Germinal center (tissue), 1 donor: ENCODE results near the gene SULF2.

Experiments used
- DNase-seq: peaks from one replicate; pipeline ENCODE4 v3.0.0; 2012; ENCODE audit warnings: mixed read lengths, low spot score

SULF2 gene

DNA sequence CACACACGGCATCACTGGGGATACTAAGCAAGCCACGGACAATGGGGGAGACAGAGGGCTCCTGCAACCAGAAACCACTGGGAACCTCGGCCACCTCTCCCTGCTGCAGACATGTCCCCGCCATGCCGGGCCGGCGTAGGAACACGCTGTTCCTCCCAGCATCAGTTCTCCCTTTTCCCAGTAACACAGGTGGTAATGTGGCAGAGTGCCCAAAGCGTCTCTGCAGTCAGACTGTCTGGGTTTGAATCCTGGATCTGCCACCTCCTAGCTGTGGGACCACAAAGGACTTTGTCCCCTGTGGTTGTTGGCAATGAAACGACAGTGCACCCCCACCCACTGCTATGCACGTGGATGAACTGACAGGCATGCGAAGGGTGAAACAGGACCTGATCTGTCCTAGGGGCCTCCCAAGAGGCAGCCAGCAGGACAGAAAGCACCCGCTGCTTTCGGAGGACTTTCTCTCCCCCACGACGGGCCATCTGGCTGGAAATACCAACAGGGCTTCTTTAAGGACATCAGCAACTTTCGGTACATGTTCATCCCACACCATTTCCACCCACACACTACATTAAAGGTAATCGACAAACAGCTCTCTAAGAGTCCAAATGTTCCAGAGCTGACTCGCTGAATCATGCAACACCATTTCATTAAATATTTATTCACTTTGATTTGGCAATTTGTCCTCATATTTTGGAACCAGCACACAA, 74.1 kb downstream of the SULF2 start:
- DNase-seq: no peak

DNA sequence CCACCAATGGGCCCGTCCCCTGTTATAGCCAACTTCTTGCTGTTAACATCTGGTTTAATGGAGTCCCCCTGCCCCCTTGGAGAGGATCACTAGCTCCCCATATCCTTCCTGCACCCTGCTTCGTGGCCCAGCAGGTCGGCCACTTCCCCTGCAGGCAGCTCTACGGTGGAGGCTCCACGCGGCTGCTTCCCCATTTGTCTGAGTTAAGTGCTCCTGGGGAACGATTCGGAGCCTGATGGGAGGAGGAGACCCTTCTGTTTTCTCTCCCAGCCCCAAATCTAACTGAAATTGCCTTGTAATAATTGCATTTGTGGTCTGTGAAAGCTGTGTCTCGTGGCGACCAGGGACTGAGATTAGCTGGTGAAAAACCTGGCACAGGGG, 74.6 kb downstream of the SULF2 start:
- DNase-seq: no peak

DNA sequence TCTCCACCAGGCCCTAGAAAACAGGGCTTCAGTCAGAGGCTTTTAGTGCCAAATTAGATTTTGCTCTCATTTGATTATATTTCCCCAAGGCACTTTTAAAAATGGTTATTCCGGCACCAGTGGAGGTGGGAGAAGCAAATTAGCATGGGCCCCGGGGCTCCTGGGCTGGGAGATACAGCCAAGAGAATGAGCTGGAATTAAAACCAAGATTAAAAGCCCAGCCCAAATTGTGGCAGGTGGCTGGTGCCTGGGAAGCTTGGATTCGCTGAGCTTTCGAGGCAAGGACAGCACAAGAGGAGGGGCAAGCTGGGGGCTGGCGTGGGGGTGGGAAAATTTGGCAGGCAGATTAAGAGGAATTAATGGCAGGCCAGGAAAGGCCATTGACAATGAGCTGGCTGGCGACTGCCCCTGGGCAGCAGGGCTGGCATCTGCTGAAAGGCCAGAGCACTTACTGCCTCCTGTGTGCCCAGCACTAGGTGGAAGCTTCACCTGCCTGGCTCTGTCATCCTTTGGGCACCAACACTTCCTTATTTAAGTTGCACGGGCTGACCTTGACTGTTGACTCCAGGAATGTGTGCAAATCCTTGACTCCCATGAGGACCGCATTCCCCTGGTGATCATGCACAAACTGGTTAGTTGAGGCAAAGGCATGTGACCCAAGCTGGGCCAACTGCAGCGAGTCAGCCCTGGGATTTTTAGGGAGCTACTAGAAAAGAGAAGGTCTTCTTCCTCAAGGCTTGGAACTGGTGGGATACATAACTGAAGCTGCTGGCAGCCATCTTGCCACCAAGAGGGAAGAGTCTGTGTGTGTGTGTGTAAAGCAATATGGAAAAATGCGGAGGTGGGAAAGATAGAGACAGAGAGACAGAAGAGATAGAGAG, 76.1 kb downstream of the SULF2 start:
- no peak for DNase-seq

DNA sequence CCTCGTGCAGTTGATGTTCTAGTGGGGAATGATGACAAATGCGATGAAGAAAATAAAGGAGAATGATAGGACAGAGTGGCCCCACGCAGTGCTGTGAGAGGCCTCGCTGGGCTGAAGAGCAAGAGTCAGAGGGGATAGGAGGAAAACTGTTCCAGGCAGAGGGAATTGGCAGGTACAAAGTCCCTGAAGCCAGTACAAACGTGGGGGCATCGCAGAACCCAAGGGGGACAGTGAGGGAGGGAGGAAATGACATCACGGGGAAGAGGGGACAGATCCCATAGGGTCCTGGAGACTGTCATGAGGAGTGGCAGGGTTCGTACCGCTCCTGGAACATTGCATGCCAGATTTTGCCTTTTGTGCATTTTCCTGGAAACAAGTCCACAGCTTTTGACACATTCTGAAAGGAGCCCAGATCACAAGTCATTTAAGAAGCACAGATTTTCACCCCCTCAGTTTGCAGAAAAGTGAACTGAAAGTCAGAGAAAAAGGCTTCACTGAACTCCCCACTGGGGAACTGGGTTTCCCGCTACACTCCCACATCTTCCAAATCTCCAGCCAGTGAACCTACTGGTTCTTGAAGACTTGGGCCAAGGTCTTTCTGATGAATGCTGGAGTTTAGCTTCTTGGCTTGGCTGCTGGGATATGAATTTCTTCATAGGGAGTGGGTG, 77.0 kb downstream of the SULF2 start:
- DNase-seq: peak; percentile 41

DNA sequence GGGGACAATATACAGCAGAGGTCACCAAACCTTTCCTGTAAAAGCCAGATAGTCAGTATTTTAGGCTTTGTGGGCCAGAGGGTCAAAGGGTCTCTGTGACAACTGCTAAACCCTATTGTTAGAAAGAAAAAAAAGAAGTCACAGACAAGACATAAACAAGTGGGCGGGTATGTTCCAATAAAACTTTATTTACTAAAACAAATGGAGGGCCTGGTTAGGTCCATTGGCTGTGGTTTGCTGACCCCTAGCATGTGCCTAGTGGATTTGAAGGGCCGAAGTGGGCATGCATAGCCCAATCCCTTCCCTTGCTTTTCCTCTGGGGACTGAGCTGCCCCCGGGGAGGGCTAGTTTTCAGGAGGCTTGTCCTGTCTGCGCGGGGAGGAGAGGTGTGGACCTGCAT, 78.9 kb downstream of the SULF2 start:
- no peak for DNase-seq

DNA sequence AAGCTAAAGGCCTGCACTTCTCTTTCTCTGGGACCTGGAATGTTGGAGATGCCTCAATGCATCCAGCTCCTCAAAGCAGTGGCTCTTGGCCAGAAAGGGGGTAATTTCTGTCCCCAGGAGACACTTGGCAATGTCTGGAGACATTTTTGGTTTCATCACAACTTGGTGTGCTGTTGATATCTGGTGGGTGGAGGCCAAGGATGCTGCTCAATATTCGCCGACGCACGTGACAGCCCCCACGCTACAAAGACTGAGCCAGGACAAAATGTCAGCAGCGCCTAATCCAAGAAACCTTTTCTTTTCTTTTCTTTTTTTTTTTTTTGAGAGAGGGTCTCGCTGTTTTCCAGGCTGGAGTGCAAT, 79.8 kb downstream of the SULF2 start:
- no peak for DNase-seq

DNA sequence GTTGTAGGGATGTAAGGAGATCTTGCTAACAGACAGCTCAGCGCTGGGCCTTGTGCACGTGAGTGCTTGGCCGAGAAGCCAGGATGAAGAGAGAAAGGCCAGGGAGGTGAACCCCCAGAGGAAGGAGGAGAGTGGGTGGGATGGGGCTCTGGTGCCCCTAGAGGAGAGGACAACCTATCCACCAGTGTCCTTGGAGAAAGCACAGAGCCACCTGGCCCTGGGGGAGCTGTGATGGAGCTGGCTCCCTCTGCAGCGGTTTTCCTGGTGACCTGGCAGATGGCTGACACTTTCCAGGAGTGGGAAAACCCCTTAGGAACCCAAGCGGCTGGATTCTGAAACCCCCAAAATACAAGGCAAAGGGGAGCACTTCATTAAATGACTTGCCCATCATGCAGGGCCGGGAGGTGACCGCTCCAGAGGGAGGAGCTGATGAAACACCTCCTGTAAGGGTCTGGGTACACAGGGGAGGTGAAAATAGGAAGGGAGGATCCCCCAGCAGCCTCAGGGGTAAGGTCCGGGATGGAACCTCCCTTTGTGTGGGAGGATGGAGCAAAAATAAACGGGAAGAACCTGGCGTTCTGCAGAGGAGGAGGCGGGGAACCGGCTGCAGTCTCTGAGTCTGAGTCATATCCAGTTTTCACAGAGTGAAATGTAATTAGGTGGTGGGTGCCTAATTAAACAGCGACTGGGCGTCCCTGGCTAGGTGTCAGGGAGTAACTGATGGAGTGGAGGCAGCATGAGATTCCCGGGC, 80.4 kb downstream of the SULF2 start:
- DNase-seq: no peak

DNA sequence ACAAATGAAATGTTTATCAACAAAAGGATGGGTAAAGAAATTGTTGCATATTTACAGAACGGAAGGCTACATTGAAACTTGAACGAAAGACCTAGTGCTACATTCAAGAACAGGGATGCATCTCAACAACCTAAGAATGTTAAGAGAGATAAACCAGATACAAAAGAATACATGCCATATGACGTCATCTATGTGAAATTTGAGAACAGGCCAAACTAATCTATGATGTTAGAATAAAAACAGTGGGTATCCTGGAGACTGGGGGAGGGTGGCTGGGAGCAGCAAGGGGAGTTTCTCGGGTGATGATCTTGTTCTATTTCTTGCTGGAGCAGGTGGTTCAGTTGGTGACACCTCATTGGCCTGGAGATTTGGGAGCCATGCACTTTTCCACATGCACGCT, 81.5 kb downstream of the SULF2 start:
- DNase-seq: no peak

DNA sequence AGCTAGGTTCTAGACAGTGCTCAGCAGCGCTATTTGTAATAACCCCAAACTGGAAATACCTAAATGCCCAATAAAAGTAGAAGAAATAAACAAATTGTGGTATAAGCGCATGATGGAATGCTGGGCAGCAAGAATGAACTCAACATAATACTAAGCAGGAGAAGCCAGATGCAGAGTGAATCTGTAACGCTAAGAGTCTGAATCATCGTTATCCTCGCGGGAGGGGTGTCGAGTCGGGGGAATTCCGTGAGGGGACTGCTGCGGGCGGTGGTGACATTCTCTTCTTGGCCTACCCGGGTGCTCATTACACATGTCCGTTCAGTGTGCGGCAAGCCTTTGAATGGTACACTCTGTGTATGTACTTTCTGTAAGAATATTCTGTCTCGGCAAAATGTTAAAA, 83.7 kb downstream of the SULF2 start:
- no peak for DNase-seq

DNA sequence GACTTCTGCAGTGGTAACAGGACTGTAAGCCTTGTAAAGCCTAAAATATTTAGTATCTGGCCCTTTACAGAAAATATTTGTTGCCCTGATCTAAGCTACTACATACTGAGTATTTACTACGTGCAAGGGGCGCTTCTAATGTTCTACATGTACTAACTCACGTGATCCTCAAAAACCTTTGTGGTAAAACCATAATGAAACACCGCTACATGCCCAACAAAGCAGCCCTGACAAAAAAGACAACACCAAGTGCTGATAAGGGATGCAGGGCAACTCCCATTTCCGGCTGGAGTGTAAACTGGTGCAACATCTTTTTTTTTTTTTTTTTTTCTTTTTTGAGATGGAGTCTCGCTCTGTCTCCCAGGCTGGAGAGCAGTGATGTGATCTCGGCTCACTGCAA, 85.0 kb downstream of the SULF2 start:
- no peak for DNase-seq

DNA sequence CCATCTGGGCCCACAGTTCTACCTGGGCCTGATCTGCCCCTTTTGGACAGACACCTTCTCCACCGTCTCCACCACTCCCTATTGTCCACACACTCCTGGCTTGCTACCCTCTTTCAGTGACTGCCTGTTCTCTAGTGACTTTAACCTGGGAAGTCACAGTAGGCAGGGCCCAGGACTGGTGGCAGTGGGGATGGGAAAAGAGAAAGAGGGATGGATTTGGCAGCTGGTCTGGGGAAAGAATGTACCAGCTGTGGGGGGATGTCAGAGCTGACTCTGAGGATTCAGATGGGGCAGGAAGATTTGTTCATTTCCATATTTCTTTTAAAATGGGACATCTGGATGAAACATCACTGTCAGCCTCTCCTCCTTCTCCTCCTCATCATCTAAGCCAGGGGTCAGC, 85.5 kb downstream of the SULF2 start:
- no peak for DNase-seq

DNA sequence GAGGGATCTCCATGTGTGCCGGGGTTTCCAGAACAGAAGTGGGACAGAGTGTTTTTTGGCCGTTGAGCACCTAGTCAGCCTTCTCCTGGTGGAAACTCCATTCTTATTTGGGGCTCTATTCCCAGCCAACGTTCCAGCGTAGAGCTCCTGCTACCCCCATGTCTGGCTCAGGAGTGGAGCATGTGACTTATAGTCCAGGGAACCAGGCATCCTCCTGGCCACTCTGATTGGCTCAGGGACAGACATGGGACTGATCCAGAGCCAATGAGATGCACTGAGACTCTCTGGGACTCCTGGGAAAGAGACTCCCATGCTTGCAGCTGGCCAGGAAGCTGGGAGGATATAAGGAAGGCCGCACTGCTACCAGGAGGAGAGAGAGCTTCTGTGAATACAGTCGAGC, 87.1 kb downstream of the SULF2 start:
- DNase-seq: no peak

DNA sequence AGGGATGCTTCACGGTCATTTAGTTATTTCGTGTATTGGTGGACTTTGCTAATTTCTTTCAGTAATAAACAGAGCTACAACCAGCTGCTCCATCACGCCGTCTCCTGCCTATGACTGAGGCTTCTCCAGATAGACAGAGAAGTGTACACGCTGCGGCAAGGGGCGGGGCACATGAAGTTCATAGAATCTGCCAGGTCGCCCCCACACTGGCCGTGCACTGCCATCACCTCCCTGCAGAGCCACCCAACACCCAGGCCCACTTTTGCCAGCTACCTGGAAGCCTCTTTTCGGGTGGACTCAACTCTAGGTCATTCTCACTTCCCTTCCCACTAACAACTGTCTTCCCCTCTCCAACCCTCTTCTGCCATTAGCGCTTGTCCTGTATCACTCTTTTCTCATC, 88.4 kb downstream of the SULF2 start:
- no peak for DNase-seq

DNA sequence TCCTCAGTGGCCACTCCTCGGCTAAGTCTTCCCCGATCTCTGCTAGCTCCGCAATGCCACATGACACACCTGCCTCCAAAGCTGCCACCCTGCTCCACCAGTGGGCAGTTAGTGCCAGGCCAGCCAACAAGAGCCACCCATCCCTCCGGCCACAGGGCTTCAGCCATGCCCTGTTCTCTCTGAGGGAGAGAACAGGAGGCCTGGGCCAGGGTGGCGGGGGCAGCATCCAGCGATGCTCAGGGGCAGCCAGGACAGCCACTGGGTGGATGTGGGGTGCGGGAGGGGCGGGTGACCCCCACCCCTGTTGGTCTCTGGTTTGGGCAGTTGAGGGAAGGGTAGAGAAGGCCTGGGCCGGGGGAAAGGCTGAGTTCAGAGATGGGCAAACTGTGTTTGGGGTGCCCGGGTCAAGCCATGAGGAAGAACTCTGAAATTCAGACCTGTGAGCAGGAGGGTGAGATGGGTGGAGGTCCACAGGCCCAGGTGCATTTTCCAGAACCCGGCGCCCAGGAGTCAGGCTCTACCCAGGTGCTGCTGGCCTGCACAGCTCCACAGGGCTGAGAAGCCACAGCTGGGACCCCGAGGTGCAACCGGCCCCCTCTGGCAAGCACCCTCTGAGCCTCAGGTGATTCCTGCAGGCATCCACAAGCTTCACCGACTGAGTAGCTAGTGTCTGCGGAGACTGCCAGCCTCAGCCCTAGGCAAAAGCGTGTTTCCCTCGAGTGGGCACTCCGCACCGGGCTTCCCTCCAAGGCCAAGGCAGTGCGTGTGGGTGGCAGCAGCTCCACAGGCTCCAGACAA, 91.1 kb downstream of the SULF2 start:
- DNase-seq: no peak

DNA sequence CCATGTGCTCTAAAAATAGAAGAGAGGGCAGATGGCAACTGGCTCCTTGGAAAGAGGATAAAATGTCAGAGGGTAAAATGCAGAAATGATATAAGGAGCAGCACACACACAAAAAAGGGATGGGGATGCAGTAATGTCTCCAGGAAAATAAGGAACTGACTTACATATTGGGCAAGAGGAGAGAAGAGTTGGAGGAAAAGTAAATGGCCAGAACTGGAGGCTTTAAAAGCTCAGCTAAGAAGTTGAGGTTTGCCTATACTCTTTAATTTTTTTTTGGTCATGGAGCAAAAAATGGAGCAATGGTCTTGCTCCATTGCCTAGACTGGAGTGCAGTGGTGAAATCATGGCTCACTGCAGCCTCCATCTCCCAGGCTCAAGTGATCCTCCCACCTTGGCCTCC, 93.7 kb downstream of the SULF2 start:
- no peak for DNase-seq

DNA sequence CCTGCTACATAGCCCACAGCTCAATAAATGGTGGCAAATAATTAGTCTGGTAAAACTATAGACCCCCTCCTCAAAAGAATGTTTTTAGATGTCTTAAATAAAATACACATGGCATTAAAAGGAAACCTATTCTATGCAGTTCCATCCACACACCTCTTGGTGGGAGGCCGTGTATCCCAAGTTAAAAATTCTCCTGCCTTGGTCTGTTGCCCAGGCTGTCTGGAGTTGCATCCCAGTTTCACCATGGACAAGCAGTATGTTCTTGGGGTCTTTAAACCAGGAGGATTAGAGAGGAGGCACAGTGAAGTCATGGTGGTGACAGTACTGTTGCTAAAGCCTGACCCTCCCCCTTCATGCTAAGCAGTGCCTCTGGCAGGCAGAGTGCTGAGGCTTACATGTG, 95.5 kb downstream of the SULF2 start:
- DNase-seq: no peak

DNA sequence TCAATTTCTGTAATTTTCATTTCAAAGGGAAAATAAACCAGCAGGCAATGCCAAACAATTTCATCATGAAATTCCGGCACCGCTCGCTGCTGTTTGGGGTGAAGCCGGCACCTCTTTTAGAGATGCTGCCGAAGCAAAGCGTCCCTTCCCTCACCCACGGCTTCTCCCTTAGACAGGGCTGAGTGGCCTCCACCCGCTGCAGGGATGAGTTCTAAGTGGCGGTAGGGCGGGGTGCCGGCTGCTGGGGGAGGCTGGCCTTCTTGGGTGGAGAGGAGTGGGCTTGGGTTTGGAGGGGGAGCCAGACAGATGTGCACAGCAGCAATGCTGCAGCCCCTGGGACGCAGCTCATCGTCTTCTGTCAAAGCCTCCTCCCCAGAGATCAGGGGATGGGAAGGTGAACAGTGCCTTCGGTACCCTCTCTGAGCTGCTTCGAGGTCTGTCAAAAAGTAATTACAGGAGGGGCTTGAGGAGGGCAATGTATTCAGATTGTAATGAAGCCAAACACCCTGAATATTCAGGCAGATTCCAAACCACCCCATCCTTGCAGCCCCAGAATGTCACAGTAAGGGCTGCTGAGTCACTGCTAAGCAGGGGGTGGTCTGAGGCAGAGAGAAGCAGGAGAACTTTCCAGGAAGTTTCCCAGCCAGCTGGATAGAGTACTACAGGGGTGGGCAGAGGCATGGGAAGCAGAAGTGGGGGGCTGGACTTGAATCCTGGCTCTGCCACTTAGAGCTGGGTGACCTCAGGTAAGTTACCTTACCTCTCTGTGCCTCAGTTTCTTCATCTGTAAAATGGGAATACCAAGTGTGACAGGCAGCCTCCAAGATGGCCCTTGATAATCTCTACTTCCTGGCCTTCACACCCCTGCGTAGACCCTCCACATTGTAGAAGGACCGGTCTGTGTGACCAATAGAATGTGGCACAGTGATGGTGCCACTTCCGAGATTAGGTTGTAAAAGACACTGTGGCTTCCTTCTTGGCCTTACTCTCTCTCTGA, 96.6 kb downstream of the SULF2 start:
- DNase-seq: no peak

DNA sequence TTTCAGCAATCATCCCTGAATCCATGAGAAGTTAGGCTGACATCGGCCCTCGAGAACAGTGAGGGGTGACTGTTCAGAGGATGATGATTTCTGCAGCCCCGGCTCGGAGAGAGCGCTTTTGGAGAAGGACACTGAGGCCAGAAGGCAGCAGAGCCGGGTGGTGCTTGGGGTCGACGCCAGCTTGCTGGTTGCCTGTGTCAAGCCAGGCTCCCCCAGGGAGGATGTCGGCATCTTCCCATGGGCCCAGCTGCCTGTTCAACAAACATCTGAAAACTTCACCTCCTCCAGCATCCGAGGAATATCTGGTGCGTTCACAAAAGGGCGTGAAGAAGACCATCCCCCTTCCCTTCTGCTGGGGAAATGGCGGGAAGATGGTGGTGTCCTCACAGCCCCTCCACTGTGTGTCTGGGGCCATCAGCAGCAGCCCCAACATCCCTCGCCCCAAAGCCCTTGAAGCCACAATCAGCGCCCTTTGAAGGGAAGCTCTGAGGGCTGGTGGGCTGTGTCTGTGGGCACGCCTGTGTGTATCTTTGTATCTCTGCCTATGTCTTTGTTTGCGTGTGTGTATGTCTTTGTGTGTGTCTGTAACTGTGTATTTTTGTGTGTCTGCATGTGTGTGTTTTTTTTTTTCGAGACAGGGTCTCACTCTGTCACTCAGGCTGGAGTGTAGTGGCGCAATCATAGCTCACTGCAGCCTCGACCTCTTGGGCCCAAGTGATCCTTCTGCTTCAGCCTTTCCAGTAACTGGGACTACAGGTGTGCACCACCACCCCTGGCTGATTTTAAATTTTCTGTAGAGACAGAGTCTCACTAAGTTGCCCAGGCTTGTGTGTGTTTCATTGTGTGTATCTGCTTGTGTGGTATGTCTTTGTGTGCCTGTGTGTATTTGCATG, 97.9 kb downstream of the SULF2 start:
- no peak for DNase-seq

DNA sequence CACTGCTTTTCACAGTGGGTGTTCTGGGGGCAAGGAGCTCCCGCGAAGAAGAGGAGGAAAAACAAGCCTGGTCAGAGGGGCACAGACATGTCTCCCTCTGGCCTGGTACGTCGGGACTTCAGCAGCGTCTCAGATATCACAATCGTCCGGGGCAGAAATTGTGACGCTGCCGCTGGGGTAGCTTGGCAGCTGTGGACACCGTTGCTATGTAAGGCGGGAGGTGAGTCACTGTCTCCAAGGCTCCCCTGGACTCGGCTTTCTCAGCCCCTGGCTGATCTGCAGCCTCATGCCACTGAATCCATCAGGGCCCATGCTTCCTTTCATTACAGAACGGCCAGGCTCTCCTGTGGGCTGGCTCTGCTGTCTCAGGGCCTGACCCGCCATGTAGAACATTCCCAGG, 98.7 kb downstream of the SULF2 start:
- DNase-seq: no peak
